ENCODE measurements around the gene CDK15. TPM values are rescaled to one million over a fixed set of nuclear protein-coding genes. Genes with fewer than 3 reads are reported as not detected.

CDK15 gene
- total RNA-seq, 1 donor from 2014 or later = 0.21 TPM

GRCh38 chr2:201879996-201880395, 73.7 kb downstream of the CDK15 start:
- H4K20me1 ChIP-seq (ENCODE audit: low read depth) = no peaks in the 10 kb centered on the region
- H3K36me3 ChIP-seq = no peaks in the 10 kb centered on the region
- no peaks in the 10 kb centered on the region for H3K9me3 Mint-ChIP-seq
- H3K4me3 ChIP-seq = no peak overlapping the region
- peaks cover 44% of the 10 kb centered on the region for H3K4me1 ChIP-seq
- peaks cover 16% of the 10 kb centered on the region for H3F3A ChIP-seq (ENCODE audit: low read depth)
- H3K27ac Mint-ChIP-seq = no peak overlapping the region
- H3K27ac ChIP-seq = no peak overlapping the region
- no peak overlapping the region for H3K4me3 Mint-ChIP-seq
- no peak overlapping the region for H2AFZ ChIP-seq (replicated peaks)
- TF ChIP-seq CTCF (IDR thresholded peaks at IDR 0.05) = no peak
- H3K27me3 Mint-ChIP-seq (ENCODE audit: insufficient read depth, low read depth) = peaks cover 11% of the 10 kb centered on the region
- H3K9ac ChIP-seq = no peak overlapping the region
- no peak overlapping the region for H3K4me2 ChIP-seq
- H3K36me3 Mint-ChIP-seq = no peaks in the 10 kb centered on the region
- H3K27me3 ChIP-seq = no peaks in the 10 kb centered on the region
- peaks cover 43% of the 10 kb centered on the region for H3K4me1 Mint-ChIP-seq
- DNase-seq (ENCODE audit: low spot score) = no peak
- H3K9me3 ChIP-seq (ENCODE audit: low read depth) = no peaks in the 10 kb centered on the region
- H3K79me2 ChIP-seq (ENCODE audit: low read depth) = no peaks in the 10 kb centered on the region

- no peak overlapping the region for H3K9ac ChIP-seq
- H3K4me2 ChIP-seq = no peak overlapping the region
- no peak overlapping the region for H3K4me3 ChIP-seq
- no peaks in the 10 kb centered on the region for H3K9me3 ChIP-seq (ENCODE audit: low read depth)
- H3K79me2 ChIP-seq (ENCODE audit: low read depth) = no peaks in the 10 kb centered on the region
- no peak for DNase-seq (ENCODE audit: low spot score)
- Mint-ChIP-seq H3K4me1 (peaks cover 43% of the 10 kb centered on the region), H3K4me3 (no peak overlapping the region), H3K9me3 (no peaks in the 10 kb centered on the region), H3K27me3 (ENCODE audit: insufficient read depth, low read depth) (peaks cover 11% of the 10 kb centered on the region), H3K36me3 (no peaks in the 10 kb centered on the region), H3K27ac (no peak overlapping the region)
- peaks cover 16% of the 10 kb centered on the region for H3F3A ChIP-seq (ENCODE audit: low read depth)
- no peaks in the 10 kb centered on the region for H4K20me1 ChIP-seq (ENCODE audit: low read depth)
- TF ChIP-seq EZH2phosphoT487 (IDR thresholded peaks at IDR 0.05) = no peak
- no peak for TF ChIP-seq EZH2 (IDR thresholded peaks at IDR 0.05)
- no peak for TF ChIP-seq CTCF (IDR thresholded peaks at IDR 0.05)
- no peaks in the 10 kb centered on the region for H3K36me3 ChIP-seq
- H3K4me1 ChIP-seq = peaks cover 44% of the 10 kb centered on the region
- no peak overlapping the region for H3K27ac ChIP-seq
- no peaks in the 10 kb centered on the region for H3K27me3 ChIP-seq
- no peak overlapping the region for H2AFZ ChIP-seq (replicated peaks)
These were observed 74.2 kb downstream of the CDK15 start for GRCh38 chr2:201880579-201880978.

- Histone ChIP-seq H3K9me3 (ENCODE audit: low read depth) (no peaks in the 10 kb centered on the region), H3K4me2 (no peak overlapping the region), H3K79me2 (ENCODE audit: low read depth) (no peaks in the 10 kb centered on the region), H2AFZ (replicated peaks) (no peak overlapping the region), H3K36me3 (no peaks in the 10 kb centered on the region), H3K27ac (no peak overlapping the region), H3K4me3 (no peak overlapping the region), H4K20me1 (ENCODE audit: low read depth) (no peaks in the 10 kb centered on the region), H3F3A (ENCODE audit: low read depth) (peaks cover 16% of the 10 kb centered on the region), H3K4me1 (peaks cover 44% of the 10 kb centered on the region), H3K27me3 (no peaks in the 10 kb centered on the region), H3K9ac (no peak overlapping the region)
- no peaks in the 10 kb centered on the region for H3K36me3 Mint-ChIP-seq
- H3K27me3 Mint-ChIP-seq (ENCODE audit: insufficient read depth, low read depth) = peaks cover 11% of the 10 kb centered on the region
- peaks cover 45% of the 10 kb centered on the region for H3K4me1 Mint-ChIP-seq
- H3K9me3 Mint-ChIP-seq = no peaks in the 10 kb centered on the region
- TF ChIP-seq CTCF (IDR thresholded peaks at IDR 0.05) = no peak
- no peak for TF ChIP-seq EZH2 (IDR thresholded peaks at IDR 0.05)
- no peak for TF ChIP-seq EZH2phosphoT487 (IDR thresholded peaks at IDR 0.05)
- no peak for DNase-seq (ENCODE audit: low spot score)
- H3K27ac Mint-ChIP-seq = no peak overlapping the region
- peak overlapping the region; percentile 38 for H3K4me3 Mint-ChIP-seq
These were observed 74.8 kb downstream of the CDK15 start for GRCh38 chr2:201880993-201881611.

Data from neural progenitor cell (in vitro differentiated cells).